T-helper 9 cell (primary cell): ENCODE results near the gene SERPINE2.

Experiments used
- DNase-seq: peaks from one replicate; pipeline ENCODE4 v3.0.0-alpha.2; 2020

The SERPINE2 gene

DNA sequence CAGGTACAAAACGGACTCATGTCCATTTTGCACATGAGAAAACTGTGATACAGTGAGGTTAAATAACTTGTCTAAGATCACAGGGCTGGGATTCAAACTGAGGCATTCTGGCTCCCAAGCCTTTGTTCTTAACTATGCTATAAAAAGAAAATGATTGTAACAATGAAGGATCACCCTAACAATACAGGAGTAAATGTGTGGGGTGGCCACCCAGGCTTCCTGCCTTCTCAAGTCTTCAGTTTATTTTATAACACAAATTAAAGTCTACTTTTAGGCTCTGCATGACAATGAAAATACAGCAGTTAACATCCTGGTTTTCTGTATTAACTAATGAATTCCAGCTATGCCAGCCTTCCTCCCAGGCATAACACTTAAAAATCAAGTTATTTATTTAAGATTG lies 101.6 kb downstream of the SERPINE2 start:
- no peak for DNase-seq

DNA sequence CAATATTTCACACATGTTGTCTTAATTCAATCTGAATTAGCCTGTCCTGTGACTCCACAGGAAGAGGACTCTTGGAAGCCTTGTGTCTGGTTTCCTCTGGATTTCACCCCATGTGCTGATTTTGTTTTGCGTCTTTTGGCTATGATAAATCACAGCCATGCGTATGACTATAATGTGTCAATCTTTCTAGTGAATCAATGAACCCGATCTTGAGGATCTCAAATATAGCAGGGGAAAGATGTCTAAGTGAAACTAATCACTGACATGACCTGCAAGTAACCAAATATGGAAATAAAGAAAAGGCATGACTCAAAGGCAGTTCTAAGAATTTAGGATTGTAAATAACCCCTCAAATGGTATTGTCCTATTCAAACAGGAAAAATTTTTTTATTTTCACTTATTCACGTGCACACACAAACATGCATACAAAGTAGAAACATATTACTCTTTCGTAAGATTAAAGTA lies 102.2 kb downstream of the SERPINE2 start:
- DNase-seq = no peak

DNA sequence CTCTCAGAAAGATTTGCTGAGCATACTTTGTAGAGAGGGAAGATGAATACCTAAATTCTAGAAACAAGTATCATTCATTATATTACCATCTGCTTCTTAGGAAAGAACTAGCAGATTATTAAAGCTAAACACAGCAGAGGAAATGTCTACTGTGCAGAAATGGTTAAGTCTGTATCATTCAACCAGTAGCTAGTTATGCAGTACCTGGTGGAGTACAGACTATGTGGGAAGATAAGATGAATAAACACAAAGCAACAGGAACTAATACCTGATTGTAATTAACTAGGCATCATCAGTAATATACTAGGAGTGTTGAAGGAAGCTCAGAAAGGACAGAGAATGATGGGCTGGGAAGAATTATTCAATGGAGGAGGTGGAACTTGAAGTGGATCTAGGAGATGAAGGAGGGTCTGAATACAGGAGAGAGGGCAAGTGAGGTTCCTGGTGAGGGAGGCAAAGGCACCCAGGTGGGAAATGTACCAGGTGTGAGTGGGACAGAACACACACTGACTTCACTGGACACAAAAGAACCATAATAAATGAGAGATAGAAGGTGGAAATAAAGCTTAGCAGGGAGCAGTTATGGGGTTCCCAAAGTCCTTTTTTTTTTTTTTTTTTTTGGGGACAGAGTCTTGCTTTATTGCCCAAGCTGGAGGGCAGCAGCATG lies 103.5 kb downstream of the SERPINE2 start:
- no peak for DNase-seq

DNA sequence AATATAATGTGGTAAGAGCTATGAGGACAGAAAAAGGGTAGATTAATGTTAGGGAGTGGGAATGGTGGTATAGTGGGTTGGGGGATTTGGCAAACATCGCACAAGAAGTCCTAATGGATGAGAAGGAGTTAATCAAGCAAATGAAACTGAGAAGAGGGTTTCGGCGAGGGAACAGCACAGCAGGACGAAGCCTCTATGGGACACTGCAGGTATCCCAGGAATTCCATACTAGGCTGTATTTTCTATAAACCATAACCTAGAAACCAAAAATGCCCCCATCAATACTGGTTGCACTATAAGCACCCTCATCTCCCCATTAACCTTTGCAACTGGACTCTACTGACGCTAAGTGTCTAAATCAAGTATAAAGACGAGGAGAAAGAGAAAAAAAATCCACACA lies 104.2 kb downstream of the SERPINE2 start:
- DNase-seq = no peak

DNA sequence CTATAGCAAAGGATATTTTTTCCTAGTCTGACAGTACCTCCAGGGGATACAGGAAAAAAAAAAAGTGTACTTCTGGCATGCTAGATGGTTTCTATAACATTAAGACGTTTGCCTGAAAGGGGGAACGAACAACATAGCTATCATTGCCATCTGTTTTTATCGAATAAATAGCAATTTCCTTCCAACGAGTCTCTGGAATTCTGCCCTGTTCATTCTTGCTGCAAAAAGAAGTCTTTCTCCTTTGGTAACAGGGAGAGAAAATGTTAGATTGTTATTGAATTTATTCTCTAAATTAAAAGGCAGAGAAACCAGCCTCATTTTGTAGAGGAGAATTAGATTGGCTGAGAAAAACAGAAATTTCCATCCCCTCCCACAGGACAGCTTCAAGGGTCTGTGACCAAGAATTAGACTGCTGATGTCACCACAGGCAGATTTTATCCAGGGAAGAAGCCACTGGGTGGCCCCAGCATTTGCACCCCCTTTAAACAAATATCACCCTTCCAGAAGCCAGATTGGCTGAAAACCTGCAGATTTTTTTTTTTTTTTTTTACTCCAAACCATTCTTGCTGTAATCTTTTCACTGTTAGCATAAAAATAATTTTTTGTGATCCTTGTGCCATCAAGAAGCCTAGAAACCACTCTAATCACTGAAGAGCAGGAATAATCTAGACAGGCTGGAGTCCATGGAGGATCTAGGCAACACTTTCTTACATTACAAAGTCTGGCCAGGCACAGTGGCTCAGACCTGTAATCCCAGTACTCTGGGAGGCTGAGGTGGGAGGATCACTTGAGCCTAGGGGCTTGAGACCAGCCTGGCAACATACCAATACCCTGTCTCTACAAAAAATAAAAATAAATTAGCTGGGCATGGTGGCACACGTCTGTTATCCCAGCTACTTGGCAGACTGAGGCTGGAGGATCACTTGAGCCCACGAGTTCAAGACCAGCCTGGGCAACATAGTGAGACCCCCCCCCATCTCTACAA lies 106.0 kb downstream of the SERPINE2 start:
- DNase-seq = no peak

DNA sequence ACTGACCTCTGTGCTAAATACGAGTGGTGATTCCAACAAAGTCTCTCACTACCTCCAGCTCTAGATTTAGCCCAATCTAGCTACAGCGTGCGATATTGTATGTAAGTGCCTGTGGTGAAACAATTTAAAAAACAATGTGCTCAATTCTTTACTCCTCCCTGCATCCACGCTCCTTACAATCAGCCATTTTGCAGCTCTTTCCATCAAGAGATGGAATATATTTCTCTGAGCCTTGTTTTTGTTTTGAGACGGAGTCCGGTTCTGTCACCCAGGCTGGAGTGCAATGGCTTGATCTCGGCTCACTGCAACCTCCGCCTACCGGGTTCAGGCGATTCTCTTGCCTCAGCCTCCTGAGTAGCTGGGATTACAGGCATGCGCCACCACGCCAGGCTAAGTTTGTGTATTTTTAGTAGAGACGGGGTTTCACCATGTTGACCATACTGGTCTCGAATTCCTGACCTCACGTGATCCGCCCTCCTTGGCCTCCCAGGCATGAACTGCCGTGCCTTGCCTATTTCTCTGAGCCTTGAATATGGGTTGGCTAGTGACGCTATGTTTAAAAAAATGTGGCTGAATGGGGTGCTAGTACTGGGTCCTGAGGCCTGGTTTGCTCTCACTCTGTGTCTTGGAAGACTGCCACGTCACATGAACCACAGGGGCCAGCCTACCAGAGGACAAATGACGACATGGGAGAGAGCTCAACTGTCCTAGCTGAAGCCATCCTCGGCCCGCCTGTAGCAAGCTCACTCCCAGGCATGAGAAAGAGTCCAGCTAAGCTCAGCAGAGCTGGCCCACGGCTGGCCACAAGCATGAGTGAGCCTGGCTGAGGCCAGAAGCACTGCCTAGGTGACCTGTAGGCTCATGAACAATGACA lies 108.7 kb downstream of the SERPINE2 start:
- no peak for DNase-seq

DNA sequence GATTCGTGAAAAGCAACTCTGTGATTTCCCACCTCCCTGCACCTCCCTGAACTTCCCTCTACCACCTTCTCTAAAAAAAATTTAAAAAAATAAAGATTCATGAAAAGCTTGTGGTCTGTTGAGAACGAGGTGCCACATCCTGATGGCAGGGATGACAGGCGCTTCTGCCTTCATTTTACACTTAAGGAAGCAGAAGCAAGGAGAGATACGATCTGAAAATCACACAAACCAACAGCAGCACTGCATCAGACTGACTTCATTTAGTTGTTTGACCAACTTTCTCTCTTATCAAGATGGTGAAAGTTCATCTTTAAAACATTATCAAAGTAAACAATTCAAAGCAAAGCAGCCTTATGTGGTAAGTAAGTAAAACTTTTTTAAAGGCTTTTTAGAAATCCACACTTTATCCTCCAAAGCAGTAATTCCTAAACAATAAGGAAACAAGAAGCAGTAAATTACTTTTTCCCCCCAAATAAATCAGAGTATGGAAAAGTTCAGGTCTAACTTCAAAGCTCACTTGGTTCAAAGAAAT lies 109.4 kb downstream of the SERPINE2 start:
- DNase-seq = peak; percentile 23

DNA sequence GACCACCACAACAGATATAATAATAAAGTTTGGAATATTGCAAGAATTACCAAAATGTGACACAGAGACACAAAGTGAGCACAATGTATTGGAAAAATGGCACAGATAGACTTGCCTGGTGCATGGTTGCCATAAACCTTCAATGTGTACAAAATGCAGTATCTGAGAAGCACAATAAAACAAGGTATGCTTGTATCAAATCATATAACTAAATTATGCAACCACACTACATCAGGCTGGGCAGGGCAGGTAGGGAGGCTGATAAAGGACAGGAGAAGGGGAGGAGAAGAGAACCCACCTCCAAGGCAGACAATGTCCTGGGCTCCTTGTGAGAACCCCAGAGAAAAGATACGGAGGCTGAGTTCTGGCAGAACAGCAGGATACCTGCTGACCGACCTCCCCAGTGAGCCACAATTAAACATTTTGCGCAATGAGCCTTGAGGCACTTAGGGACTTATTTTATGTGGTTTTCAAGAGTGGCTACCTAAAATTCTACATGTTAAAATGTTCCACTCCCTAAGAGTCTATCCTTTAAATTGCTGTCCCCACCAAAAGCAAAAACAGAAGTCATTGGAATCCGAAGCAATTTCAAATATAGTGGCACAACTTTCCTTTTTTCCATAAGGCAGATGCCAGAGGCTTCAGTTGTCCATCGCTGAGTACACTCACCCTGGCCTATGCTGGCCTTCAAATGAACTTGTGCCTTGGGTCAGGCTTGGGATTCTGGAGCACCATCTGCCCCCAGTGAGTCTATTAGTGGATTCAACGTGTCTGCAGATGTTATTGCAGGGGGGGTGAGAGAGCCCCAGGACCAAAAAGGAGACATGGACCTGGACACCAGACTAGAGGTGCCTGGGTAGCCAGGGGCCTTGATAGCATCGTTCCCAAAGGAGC lies 110.7 kb downstream of the SERPINE2 start:
- DNase-seq = no peak

DNA sequence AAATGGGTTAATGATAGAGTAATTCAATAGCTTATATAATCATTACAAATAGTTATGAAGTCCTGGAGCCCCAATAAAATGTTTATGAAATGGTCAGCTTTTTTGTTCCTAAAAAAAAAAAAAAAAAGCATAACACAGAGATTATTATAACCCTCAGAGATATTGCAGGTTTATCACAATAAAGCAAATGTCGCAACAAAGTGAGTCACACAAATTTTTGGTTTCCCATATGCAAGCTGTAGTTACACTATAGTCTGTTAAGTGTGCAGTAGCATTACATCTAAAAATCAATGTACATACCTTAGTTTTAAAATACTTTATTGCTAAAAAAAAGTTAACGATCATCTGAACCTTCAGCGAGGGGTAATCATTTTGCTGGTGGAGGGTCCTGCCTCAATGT lies 114.0 kb downstream of the SERPINE2 start:
- DNase-seq = no peak
